Measurements from ENCODE around the gene NETO2. TPM values are rescaled to one million over a fixed set of nuclear protein-coding genes. Genes with fewer than 3 reads are reported as not detected.

NETO2 gene
- total and polyA plus RNA-seq, 9 of the 15 experiments (the other 6 are each of a cell fraction or from before 2014, with no cell fraction given) = 4.1 to 37.0 (median 22.2) TPM

GRCh38 chr16:47058295-47059086 is 85.3 kb downstream of the NETO2 start:
- FAIRE-seq = no peak
- CTCF ChIA-PET (ENCODE audit: low intra/inter-chr PET ratio) = no interaction called here
- POLR2A ChIA-PET = interaction anchor here (0.6 to 1.2 kb wide), 3 partner anchors 17 to 1490 kb away, joined by 3 to 4 read pairs (median 3); no protein-coding TSS in a partner anchor

More at GRCh38 chr16:47058295-47059086, 85.3 kb downstream of the NETO2 start:
- TF ChIP-seq ZNF408 (CRISPR knock-in tag; IDR thresholded peaks at IDR 0.05; ENCODE audit: low read depth) = no peak
- TF ChIP-seq ELF1 (tag; IDR thresholded peaks at IDR 0.05) = 0 out of 2 replicates have a peak, but pooled peaks have one; percentile 17
- TF ChIP-seq ZBTB17 (CRISPR knock-in tag; IDR thresholded peaks at IDR 0.05) = no peak
- no peak for TF ChIP-seq XRCC5 (IDR thresholded peaks at IDR 0.05; ENCODE audit: low read depth, low read length)
- no peak for TF ChIP-seq CBFB (CRISPR knock-in tag; IDR thresholded peaks at IDR 0.05)
- TF ChIP-seq, protein P1, sequence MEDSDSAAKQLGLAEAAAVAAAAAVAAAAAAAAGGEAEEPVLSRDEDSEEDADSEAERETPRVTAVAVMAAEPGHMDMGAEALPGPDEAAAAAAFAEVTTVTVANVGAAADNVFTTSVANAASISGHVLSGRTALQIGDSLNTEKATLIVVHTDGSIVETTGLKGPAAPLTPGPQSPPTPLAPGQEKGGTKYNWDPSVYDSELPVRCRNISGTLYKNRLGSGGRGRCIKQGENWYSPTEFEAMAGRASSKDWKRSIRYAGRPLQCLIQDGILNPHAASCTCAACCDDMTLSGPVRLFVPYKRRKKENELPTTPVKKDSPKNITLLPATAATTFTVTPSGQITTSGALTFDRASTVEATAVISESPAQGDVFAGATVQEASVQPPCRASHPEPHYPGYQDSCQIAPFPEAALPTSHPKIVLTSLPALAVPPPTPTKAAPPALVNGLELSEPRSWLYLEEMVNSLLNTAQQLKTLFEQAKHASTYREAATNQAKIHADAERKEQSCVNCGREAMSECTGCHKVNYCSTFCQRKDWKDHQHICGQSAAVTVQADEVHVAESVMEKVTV (CRISPR knock-in tag; IDR thresholded peaks at IDR 0.05) = no peak
- TF ChIP-seq, protein P2, sequence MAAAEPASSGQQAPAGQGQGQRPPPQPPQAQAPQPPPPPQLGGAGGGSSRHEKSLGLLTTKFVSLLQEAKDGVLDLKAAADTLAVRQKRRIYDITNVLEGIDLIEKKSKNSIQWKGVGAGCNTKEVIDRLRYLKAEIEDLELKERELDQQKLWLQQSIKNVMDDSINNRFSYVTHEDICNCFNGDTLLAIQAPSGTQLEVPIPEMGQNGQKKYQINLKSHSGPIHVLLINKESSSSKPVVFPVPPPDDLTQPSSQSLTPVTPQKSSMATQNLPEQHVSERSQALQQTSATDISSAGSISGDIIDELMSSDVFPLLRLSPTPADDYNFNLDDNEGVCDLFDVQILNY (CRISPR knock-in tag; IDR thresholded peaks at IDR 0.05) = no peak
- no peaks in the 10 kb centered on the region for H4K20me1 ChIP-seq (replicated peaks; ENCODE audit: control insufficient read depth, insufficient read depth, low read length)
- no peak overlapping the region for H2AFZ ChIP-seq (ENCODE audit: low read depth, low read length)
- no peaks in the 10 kb centered on the region; the same call in 1 of the 2 replicates for H3K9me3 ChIP-seq (replicated peaks; ENCODE audit: control insufficient read depth, insufficient read depth, low read depth, low read length)
- in situ Hi-C loops (cut with MboI) = no loop called here
- peaks cover 39 to 65% of the 10 kb centered on the region in 2 experiments for H3K27me3 ChIP-seq (ENCODE audit: control insufficient read depth in 2 of 2, insufficient read depth in 2 of 2, low read length in 2 of 2)
- peaks cover 0 to 8% of the 10 kb centered on the region in 2 experiments; a peak in 1 of 5 replicates for H3K4me1 ChIP-seq (replicated peaks in 1 of 2; ENCODE audit: control insufficient read depth in 2 of 2, insufficient read depth in 2 of 2, low read length in 2 of 2)
- no peak overlapping the region for H3K27ac ChIP-seq (ENCODE audit: extremely low read depth, low read depth, low read length)
- H3K4me3 ChIP-seq = no peak overlapping the region
- no TSS peak for BruUV-seq (replicated peaks)
- no peaks in the 10 kb centered on the region for H3K79me2 ChIP-seq (ENCODE audit: control insufficient read depth, insufficient read depth, low read length)
- intact Hi-C loops (cut with micrococcal nuclease) = no loop called here
- no peaks in the 10 kb centered on the region for H3K9me1 ChIP-seq (ENCODE audit: control insufficient read depth, insufficient read depth, low read length)
- no peak overlapping the region for H3K9ac ChIP-seq (ENCODE audit: insufficient read depth in 1 of 2, low read depth in 2 of 2, low read length in 2 of 2)
- H3K4me2 ChIP-seq (ENCODE audit: insufficient read depth, low read length) = no peak overlapping the region
- under 1% methylated on average over 14 of the region's 14 CpGs for WGBS (ENCODE audit: insufficient coverage, low coverage, missing lambda C conversion rate)
- DNase-seq (ENCODE audit: extremely low read depth in 1 of 4, low spot score in 3 of 4) (peak in 1 of 4 experiments; percentile 16), ATAC-seq (no peak)
- no peaks in the 10 kb centered on the region for H3K36me3 ChIP-seq (ENCODE audit: control insufficient read depth, insufficient read depth, low read length)
